PC-3 (cell line): Measurements from ENCODE around the gene HIP1R.

Experiments used
- CTCF ChIP-seq: fragments of 300-600 bp; sonication (generic); conservative IDR thresholded peaks from 2 replicates; pipeline ENCODE4 v1.5.1; 2017; ENCODE audit warnings: antibody characterized with exemption, low read depth, mild to moderate bottlenecking, low read length
- EZH2 ChIP-seq: fragments of 300-600 bp; sonication (generic); IDR thresholded peaks from one replicate; pipeline ENCODE4 v1.6.1; 2017; ENCODE audit warnings: antibody characterized with exemption, mild to moderate bottlenecking, low read length; ENCODE audit not compliant: unreplicated experiment

- TF ChIP-seq CTCF (no peak), EZH2 (no peak)
Observed at GRCh38 chr12:122869207-122869973, 34.1 kb downstream of the HIP1R start.
